ENCODE measurements around the gene TNPO2.
A peak's percentile ranks its signal among the peaks of the same experiment; 100 is the strongest.

TNPO2 gene

GRCh38 chr19:12675399-12675798, 48.3 kb downstream of the TNPO2 start:
- DNase-seq (ENCODE audit: low spot score), result no peak

GRCh38 chr19:12672744-12673143, 51.0 kb downstream of the TNPO2 start:
- no peak for DNase-seq (ENCODE audit: low spot score)

- DNase-seq (ENCODE audit: low spot score), result no peak
These were observed 53.4 kb downstream of the TNPO2 start for GRCh38 chr19:12670159-12670928.

- DNase-seq (ENCODE audit: low spot score), result peak; percentile 76
These were observed 54.2 kb downstream of the TNPO2 start for GRCh38 chr19:12669270-12670158.

DNA sequence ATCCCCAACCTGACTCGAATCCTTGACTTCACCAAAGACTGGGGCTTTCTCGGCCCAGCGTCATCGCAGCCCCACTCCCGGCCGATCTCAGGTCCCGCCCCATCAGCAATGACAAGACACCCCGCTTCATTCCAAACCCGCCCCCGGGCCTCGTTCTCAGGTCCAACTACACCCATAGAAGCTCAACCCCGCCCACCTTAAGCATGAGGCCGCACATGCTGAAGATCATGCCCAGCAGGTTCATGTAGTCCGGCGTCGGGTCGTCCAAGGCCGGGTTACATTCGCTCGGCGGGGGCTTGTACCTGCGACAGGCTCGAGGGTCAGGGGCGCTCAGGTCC, 54.8 kb downstream of the TNPO2 start:
- DNase-seq (ENCODE audit: low spot score), result peak; percentile 44

GRCh38 chr19:12668346-12668745, 55.4 kb downstream of the TNPO2 start:
- no peak for DNase-seq (ENCODE audit: low spot score)

GRCh38 chr19:12667731-12668302, 55.9 kb downstream of the TNPO2 start:
- no peak for DNase-seq (ENCODE audit: low spot score)

DNA sequence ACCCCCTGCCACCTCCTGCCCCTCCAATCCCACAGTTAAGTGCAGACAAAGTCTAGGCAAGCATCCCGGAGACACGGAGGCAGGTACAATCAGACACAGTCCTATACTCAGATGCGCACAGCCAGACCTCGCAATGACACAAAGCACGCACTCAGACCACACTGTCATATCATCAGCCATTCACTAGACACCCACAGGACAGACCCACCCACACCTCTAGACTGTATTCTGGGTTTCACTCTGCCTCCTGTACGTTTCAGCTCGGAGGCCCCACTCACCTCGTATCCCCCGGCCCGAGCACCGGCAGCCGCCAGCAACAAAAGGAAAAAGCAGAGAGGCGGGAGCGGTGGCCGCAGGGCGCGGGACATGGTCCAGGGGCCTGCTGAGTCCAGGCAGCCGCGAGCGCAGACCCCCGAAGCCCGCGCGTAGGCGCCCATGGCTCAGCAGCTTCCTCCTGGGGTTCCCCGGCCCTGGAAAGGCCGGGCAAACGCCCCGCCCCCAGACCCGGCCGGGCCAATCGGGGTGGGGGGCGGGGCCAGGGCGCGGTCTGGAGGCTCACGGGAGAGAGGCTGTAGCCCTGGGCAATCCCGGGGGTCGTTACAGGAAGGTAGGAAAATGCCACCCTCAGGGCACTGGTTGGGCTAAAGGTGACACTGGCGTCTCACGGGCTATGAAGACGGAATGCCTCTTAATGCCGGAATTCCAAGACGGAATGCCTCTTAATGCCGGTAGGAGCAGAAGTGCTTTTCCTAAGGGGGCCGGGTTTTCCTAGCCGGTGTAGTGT, 57.3 kb downstream of the TNPO2 start, which contains the start of the genes MAN2B1 and WDR83:
TSS of gene MAN2B1 (minus strand) at position 478 of the 784 bp plus-strand sequence. CDS start at position 437, 41 bp downstream.
TSS of gene WDR83 (plus strand) at position 543 of the 784 bp plus-strand sequence. CDS start 2,984 bp downstream, outside the sequence.
- DNase-seq (ENCODE audit: low spot score), result peak; percentile 74

DNA sequence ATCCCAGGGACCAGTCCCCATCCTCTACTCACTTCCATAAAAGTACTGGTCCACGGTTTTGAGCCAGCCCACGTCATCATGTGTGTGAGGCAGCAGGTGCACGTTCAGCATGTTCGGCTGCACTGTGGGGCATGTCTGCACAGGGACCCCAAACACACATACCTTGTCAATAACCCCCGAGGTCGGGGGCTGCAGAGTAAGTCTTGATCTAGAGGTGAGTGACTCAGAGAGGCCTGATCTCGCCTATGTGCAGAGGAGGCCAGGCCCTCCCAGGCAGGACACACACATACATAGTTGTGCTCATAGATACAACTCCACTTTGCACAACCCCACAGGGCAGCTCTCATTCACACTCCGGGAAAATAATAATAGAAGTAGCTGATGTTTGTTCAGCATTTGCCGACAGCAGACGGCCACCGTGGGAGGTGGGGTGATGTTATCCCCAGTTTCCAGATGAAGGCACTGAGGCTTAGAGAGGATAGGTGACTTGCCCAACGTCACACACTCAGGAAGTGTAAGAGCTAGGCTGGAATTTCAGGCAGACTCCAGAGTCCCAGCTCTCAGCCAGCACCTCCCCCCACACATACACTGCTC, 58.0 kb downstream of the TNPO2 start:
- DNase-seq (ENCODE audit: low spot score), result no peak

- peak; percentile 80 for DNase-seq (ENCODE audit: low spot score)
These were observed 58.5 kb downstream of the TNPO2 start for GRCh38 chr19:12665281-12665573.

DNA sequence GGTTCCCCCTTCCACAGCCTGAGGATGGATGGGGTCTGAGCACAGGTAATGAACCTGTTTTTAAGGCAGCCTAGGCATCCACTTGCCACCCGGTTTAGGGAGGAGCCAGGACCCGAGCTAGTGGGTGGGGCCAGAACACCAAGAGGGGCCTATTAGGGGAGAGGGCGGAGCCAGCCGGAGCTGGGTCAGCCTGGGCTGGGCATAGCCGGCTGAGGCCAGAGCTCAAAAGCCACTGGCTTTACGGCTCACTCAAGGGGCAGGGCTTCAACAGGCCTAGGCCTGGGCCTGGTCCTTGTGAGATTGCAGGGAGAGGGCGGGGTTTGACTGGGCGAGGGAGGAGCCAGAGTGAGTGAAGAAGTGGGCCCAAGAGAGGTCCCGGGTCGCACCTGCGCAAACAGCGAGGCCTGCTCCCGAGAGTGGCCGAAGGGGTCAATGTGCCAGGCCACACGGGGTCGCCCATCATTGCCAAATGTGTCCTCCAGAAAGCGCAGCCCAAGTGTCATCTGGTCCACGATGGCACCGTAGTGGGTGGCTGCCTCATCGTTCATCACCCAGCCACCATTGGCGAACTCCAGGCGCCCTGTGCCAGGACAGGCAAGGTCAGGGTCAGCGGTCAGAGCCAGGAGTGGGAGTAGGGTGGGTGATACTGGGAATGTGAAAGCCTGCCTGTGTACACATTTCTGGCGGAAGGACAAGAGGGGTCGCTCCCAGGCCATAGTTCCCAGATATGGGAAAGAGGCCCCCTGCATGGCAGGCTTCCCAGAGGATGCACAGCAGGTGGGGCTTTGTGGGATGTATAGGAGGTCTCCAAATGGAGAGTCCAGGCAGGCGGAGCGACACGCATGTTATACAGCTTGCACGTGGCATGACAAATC, 59.1 kb downstream of the TNPO2 start:
- DNase-seq (ENCODE audit: low spot score), result no peak

GRCh38 chr19:12660980-12661379, 62.8 kb downstream of the TNPO2 start:
- DNase-seq (ENCODE audit: low spot score), result no peak

DNA sequence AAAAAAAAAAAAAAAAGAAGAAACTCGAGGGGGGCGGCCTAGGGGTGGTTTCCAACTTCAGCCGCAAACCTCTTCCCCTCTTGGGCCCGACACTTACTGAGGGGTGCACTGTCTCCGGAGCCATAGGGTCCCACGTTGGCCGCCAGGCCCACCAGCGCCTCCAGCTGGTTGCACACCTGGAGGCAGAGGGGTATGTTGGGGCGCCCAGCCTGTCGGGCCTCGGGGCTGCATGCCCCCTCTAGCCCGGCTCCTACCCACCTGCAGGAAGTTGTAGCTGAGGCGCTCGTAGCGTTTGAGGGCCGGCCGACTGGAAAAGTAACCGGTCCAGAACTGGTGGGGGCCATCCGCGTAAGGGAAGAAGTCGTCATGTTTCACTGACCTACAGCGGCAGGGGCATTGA, 65.8 kb downstream of the TNPO2 start:
- DNase-seq (ENCODE audit: low spot score), result no peak

- DNase-seq (ENCODE audit: low spot score), result no peak
These were observed 66.7 kb downstream of the TNPO2 start for GRCh38 chr19:12656899-12657571.

DNA sequence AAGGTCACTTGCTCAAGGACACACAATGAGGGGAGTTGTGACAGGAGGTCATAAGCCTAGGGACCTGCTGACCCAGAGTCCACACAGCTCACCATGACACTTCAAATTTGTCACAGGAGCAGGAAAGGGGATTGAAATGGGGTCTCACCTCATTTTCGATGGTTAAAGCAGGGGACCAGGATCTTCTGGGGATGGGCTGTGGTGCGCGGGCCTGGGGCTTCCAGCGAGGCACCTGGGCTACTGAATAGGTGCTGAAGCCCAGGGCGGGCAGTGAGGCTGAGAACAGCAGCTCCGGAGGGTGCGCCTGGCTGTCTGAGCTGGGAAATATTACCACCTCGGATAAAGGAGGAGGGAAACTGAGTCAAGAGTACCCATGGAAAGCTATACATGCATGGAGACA, 68.2 kb downstream of the TNPO2 start:
- DNase-seq (ENCODE audit: low spot score), result no peak

DNA sequence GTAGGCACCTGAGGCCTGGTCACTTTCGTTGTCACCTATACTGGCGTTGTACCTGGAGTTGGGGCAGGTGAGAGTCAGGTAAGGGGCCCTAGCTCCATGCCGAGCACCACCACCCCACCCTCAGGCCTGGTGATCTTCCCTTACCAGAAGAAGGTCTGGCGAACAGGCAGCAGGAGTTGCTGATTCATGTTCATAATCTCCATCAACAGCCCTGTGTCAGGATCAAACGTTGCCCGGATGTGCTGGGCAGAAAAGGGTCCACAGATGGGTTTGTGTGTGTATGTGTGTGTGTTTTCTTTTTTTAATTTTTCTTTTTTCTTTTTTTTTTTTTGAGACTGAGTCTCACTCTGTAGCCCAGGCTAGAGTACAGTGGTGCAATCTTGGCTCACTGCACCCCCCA, 71.5 kb downstream of the TNPO2 start:
- no peak for DNase-seq (ENCODE audit: low spot score)

GRCh38 chr19:12649941-12650340, 73.8 kb downstream of the TNPO2 start:
- DNase-seq (ENCODE audit: low spot score), result no peak
